Measurements from ENCODE around the gene LYVE1.

DNA sequence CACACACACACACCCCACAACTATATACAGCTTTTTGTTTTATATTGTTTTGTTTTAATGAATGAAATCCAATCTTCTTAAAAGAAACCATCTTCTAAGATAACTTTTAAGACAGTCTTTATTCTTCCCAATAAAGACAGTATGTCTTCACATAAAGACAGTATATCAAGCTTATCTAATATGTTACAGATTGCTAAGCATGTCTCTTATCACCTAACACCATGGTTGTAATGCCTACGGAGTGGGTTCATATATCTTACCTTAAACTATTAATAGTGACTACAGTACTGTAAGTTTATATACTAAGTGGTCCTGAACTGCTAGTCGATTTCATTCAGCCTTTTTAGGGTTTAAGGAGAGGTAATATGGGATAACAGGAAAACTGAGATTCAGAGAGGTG, 35.9 kb downstream of the LYVE1 start:
- TF ChIP-seq POLR2A (IDR thresholded peaks at IDR 0.05; ENCODE audit: low read length) (no peak), GATA1 (IDR thresholded peaks at IDR 0.05; ENCODE audit: low read depth, low read length) (no peak)

Measured in erythroblast (primary cell).